ENCODE data around the gene AFG3L2.
A peak's percentile ranks its signal among the peaks of the same experiment; 100 is the strongest.

The AFG3L2 gene

DNA sequence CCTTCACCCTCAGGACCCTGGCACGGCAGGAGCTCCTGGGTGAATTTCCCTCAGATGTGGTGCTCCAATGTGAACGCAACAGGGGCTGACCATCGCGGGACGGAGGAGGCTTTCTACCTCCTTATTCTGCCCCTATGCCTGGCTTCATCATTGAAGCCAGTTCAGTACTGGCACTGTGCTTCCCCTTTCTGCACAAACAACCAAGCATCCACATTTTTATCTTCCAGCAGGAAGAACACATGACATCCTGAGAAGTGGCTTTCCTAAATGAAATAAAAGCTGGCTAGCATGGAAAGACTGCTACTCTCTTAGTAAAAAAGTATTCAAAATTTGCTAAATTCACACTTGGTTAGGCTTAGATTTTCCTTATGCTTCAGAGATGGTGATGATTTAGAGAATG lies 24.8 kb downstream of the AFG3L2 start:
- DNase-seq: no peak

DNA sequence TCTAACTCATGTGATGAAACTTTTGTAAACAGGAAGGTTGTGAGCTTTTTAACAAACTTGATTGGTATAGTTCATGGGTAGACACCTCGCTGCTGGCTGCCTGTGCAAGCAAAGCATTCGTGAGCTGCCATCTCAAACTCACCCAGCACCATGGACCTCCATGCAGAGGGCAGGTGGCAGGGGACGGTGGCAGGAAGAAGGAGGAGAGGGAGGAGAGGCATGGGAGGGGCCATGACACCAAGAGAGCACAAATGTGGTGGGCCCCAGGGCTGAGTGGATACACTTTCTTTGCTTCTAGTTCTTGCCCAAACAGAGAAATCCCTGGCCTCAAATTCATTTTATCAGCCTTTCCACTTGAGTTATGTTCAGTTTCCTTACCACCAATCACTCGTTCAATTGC lies 29.1 kb downstream of the AFG3L2 start:
- peak; percentile 47 for DNase-seq

DNA sequence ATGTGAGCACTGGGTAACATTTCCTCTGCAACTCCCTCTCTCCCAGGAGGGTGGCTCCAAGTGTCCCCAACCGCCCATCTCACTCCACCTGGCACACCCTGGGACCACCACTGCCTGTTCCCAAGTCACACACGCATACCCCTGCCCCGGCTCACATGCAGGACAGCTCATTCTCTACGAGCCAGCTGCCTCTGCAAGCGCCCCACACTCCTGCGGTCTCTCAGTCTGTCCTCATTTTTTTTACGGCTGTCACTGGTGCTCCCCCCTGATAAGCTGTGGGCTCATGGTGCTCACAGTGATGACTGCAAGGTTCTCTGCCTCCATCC lies 30.8 kb downstream of the AFG3L2 start:
- DNase-seq: no peak

DNA sequence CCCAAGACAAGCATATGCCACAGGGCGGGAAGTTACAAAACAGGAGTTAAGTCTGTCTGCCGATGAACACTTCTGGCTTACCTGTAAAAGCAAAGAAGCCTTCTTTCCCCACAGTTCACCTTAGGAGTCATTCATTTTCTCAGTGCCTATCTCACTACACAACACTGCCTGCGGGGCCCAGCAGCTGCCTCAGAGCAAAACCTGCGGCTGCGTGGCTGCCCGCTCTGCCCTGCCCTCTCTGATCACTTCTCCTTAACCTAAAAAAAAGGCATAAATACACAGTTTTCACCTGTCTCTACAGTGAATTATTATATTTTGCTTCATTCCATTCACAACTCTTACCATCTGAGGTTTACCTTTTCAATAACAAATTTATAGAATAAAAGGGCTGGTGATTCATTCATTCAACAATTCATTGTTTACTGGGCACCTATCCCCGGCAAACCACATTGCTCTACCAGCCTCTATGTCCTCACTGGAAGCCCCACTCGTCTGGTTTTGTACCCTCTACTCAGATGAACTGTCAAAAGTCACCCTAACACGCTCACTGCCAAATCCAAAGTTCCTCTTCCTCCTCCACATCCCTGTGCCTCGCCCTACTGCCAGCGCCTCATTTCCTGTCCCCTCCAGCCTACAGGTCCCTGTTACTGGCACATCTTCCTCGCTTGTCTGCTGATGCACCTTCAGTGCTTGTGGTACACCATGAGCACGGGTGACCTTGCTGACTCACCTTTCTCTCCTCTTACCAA lies 31.4 kb downstream of the AFG3L2 start:
- no peak for DNase-seq

DNA sequence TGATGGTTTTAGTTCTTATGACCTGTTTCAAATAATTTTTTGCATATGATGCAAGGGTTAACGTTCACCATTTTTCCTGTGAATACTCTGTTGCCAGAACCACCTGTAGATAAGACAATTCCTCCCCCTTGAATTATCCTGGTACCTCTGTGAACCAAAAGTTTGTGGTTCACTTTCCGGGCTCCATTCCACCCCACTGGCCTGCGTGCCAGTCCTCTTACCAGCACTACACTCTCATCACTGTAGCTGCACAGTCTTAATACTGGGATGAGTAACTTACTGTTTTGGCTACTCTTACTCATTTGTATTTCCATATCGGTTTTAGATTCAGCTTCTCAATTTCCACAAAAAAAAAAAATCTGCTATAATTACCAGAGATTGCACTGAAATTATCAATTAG lies 34.4 kb downstream of the AFG3L2 start:
- no peak for DNase-seq

DNA sequence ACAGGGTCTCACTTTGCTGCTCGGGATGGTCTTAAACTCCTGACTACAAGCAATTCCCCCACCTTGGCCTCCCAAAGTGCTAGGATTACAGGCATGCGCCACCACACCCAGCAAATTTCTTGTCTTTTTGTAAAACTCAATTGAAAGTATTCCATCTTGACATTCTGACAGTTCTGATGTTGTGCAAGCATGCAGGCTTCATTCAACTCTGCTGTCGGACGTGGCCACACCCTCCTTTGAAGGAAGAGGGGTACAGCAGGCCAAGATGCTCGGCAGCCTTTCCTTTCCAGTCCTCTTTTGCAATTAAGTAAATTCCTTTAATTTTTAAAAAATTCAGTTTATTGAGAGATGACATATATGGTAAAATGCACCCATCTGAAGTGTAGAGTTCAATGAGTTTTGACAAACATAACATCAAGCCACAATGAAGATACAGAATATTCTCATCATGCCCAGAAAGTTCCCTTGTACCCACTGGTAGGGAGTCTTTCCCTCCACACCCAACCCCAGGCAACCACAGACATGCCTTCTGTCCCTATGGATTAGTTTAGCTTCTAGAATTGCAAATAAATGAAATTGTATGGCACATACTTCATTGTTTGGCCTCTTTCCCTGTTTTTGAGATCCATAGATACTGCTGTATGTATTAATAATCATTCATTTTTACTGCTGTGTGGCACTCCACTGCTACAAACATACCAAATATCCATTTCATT lies 35.9 kb downstream of the AFG3L2 start:
- DNase-seq: no peak

DNA sequence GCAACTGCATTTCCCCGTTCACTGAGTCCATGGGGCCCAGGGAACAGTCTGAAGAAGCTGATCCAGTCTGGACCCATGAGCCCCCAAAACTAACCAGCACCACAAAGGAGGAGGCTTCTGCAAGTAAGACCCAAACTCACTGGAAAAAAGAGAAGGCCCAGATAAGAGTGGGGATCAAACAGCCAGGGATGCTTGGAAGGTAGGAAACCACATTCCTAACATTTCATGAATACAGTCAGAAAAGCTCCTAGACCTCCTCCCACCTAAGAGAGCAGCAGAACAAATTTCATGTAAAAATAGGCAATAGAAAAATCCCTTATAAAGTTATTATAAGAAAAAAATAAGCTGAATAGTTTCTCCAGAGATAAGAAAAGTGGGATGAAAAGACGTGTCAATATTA lies 38.6 kb downstream of the AFG3L2 start:
- no peak for DNase-seq

DNA sequence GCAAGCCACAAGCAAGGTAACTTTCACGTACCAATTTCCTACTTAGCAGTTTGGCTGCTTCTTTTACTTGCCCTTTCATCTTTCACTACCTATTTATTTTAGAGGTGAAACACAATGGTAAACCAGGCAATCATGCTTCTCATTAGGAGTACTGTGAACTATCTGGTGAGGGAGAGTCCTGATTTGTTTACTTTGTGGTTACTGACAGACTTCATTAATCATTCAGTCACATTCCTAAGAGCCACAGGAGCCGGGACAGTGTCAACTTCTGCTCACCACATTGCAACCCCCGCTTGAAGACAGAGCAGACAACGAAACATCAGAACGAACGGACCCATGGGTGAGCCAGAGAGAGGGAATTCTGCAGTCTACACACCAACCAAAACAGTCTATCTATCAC lies 40.1 kb downstream of the AFG3L2 start:
- DNase-seq: no peak

DNA sequence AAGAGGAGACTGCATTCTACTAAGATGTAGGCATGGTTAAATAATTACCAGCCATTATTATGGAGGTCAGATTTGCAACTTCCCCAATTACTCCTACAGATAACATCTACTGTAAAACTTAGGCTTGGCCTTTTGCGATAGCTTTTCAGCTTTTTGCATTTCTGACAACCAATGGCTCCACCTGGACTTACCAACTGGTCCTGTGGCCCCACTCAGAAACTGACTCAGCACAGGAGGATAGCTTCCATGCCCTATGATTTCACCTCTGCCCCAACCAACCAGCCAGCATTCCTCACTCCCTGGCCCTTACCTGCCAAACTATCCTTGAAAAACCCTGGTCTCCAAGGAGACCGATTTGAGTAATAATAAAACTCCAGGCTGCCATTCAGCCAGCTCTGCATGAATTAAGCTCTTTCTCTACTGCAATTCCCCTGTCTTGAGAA lies 40.8 kb downstream of the AFG3L2 start:
- DNase-seq: no peak

DNA sequence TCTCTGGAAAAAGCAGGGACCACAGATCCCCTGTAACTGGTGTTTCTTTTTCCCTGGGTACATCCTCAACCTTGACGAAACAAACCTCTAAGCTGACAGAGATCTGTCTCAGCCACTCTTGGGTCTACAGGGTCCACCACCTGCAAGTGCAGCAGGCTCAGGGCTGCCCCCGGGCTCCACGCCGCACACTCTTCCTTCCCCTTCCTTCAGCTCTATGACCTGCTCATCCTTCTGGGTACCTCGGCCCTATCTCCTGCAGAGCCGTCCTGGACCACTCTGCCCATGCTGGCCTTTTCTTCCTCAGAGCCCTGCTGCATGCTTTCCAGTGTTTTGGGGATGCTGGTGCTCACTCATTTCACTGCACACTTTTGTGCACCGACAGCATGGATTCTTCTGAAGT lies 41.5 kb downstream of the AFG3L2 start:
- no peak for DNase-seq

DNA sequence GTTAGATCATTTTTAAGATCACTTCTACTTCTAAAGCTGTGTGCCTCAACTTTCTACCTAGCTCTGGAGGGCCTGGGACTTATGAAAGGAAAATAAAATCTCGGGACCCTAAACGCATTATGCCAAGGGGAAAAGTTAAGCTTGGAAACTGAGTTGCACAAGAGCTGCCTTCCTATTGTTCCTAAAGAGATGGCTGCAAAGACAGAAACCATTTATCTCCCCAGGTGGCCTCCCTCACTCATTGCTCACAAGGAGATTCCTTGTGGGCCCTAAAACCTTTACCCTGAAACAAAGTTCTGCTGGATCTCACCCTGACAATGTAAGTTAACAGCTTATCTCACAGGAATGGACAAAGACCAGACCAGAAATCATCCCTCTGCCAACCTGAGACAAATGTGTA lies 42.2 kb downstream of the AFG3L2 start:
- DNase-seq: no peak

DNA sequence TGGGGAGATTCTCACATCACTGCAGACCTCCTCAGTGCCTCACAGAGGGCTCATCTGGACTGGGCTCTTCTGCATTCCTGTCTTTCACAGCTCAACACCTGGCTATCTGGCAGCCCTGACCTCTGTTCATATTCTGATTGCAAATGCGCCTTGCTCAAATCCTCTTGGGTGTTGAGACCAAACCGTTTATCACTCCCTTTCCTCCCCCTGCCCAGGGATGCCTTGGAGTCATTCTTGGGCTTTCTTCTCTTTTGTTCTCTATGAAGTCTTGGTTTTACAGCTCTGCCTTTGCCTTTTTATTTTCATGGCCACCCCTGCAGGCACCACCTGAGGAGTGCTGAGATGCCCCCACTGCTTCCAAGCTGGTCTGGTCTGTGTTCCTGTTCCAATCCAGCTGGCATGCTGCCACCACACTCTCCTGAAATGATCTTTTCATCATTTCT lies 42.6 kb downstream of the AFG3L2 start:
- DNase-seq: no peak

DNA sequence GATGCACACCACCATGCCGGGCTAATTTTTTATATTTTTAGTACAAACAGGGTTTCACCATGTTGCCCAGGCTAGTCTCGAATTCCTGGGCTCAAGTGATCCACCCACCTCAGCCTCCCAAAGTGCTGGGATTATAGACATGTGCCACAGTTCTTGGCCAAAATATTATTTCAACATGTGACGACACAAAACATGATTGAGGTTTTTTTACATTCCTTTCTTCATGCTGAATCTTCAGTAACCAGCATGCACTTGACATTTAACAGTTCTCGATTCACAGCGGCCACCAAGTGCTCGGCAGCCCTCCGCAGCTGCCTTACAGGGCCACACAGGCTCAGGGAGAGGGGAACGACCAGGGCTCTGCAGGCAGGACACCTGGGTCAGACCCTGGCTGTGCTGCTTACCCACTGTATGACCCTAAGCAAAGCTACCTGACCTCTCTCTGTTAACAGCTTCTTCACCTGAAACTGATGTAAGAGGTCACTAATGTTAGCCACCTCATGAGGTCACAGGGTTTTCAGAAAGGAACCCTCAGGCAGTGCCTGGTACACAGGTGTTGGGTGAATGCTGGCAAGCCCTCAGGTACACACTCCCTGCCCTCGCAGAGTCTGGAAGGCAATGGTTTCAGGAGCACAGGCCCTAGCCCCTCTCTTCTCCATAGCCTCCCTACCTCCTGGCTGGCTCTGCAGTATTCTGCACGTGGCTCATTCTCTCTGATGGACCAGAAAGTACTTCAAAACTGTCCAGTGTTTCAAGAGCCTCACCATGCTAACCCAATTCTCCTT lies 43.3 kb downstream of the AFG3L2 start:
- DNase-seq: no peak

DNA sequence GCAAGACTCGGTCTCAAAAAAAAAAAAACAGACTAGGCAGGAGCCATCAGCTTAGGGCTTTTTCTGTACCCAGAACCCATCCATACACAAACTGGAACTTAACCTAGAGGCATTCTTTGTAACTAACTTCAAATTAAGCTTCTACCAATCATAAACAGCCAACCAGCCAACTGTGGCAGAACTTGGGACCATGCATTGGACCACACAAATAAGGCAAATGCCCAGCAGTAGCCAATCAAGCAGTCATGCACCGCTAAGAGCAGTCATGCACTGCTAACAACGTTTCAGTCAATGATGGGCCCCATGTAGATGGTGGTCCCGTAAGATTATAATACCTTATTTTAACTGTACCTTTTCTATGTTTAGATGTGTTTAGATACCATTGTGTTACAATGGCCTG lies 46.3 kb downstream of the AFG3L2 start:
- DNase-seq: no peak

DNA sequence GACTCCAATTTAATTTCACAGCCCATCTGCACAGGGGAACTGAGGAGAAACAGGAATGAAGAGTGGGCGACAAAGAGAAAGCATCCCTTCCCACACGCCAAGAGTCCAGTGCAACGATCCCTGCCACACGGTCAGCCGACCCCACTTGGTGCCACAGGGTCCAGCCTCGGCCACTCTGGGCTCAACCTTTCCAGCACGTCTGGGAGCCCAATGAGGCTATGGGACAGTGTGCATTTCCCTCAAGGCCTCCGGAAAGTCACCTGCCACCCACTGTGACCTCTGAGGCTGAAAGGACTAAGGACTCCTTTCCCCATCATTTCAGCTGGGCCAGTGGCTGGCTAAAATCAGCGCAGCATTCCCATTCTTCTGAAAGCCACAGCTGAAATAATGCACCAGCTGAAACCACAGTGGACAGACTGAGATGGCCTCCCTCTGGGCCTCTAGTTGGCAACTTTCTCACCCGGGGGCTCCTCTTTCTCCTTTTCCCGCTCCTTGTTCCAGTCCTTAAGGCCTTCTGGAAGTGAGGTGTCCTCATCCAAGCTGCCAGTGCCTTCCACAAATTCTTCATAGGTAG lies 47.8 kb downstream of the AFG3L2 start:
- no peak for DNase-seq

DNA sequence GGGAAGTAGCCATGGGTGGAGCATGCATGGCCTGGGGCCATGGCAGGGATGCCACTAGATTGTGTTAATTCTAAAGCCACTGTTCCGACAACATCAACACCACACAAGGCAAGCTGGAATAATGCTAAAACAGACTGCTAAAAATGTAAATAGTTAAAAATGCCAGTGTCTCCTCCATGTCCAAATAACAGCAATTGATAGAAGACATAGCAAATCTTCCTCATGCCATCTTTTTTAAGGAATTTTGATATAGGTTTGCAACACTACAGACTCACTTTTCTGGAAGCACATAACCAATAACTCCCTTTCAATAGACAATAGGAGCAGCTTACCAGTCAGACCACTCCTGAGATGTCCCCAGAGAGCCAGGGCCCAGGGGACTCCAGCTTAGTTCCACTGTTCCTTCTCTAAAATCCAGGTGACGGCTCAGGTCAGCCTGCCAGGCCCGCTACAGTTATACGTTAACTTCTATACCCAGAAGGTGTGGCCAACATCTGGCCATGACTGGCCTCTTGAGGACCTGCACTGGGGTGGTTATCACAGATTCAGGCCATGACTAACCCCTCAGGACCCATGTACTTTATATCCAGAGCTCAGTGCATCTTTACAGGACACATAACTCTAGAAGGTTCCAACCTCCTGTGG lies 48.7 kb downstream of the AFG3L2 start:
- no peak for DNase-seq

DNA sequence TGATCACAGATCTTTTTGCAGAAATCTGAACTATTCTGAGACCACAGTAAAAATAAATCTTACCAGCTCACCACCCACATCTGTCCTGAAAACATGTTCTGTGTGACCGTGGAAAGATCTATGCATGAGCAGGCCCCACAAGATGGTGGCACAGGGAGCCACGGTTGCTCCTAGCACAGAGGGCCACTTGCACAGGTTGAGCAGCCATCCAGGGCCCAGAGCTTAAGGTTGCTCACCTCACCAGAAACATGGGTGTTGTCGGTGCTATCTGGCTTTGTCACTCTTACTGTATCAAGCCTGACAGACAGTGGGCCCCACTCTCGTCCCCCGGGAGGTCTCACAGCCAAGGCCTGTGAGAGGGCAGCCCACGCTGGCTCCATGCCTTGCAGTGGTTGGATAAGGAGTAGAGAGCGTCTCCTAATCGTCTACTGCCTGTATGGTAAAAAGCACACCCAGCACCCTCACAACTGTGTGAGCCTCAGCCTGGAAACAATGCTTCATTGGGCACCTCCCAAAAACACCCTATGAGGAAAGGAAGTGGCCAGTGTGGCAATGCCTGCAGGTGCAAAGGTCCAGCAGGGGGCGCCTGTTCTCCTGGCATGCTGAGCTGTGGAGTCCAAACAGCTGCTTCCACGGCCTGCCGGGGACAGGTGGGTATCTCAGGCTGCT lies 49.4 kb downstream of the AFG3L2 start:
- peak; percentile 51 for DNase-seq

DNA sequence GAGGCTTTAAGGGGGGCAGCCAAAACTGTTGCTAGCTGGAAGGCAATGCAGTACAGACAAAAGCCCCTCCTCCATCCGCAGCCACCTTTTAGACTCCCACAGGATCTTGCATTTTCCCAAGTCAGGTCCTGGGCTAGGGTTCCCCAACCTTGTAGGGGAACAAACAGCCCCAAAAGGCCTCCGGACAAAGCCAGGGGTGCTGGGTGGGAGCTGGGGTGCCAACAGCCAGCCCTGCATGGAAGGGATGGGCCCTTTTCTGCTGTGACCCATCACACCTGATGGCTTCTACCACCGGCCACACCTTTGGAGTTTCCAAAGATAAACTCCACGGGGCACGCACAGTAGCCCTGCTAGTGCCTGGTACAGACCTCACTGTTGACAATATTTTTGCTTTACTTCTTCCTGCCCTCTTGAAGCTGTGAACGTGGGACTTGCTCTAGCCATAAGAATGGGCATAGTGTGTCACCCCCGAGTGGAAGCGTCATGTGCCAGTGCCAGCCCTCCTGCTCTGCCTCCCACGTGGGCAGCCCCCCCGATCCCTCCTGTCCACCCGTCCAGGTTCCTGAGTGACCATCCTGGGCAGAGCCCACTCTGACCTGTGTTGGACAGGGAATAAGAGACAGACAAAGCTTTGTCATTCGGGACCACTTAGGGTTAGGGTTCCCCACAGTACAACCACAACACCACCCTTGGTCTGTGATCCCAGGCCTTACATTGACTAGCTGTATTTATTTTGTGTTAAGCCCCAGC lies 50.1 kb downstream of the AFG3L2 start:
- no peak for DNase-seq

DNA sequence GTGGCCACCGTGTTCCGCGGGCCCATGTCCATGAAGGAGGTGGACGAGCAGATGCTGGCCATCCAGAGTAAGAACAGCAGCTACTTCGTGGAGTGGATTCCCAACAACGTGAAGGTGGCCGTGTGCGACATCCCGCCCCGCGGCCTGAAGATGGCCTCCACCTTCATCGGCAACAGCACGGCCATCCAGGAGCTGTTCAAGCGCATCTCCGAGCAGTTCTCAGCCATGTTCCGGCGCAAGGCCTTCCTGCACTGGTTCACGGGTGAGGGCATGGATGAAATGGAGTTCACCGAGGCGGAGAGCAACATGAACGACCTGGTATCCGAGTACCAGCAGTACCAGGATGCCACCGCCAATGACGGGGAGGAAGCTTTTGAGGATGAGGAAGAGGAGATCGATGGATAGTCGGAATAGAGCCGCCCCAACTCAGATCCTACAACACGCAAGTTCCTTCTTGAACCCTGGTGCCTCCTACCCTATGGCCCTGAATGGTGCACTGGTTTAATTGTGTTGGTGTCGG lies 51.2 kb downstream of the AFG3L2 start:
- DNase-seq: no peak

DNA sequence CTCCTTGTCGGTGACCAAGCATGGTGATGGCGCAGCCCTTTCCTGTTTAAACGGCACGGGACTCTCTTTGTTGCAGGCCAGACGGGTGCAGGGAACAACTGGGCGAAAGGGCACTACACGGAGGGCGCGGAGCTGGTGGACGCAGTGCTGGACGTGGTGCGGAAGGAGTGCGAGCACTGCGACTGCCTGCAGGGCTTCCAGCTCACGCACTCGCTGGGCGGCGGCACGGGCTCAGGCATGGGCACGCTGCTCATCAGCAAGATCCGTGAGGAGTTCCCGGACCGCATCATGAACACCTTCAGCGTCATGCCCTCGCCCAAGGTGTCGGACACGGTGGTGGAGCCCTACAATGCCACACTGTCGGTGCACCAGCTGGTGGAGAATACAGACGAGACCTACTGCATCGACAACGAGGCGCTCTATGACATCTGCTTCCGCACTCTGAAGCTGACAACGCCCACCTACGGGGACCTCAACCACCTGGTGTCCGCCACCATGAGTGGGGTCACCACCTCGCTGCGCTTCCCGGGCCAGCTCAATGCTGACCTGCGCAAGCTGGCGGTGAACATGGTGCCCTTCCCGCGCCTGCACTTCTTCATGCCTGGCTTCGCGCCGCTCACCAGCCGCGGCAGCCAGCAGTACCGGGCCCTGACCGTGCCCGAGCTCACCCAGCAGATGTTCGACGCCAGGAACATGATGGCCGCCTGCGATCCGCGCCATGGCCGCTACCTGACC lies 51.9 kb downstream of the AFG3L2 start:
- DNase-seq: no peak

DNA sequence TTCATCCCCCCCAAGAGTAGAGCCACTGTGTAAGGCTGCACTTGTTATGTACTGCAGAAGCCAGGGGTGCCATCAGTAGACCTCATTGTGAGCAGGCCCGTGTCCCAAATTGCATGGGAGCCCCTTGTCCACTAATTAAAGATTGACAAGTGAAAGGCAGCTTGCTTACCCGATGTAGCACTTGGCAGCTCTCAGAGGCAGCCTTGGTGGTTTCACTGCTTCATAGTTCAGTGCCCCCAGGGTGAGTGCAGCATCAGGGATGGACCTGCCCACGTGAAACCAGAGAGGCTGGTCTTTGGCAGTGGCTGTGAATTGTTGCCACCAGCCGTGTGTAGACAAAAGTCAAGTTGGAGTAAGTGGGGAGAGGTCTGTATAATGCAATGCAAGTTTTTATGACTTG lies 55.7 kb downstream of the AFG3L2 start:
- no peak for DNase-seq
